GM10847 (cell line): ENCODE data around the gene GPR150.

Experiments
- POLR2A ChIP-seq: IDR thresholded peaks from 2 replicates; pipeline ENCODE4 v1.6.1; 2011; ENCODE audit not compliant: insufficient read length; ENCODE audit errors: extremely low read depth

The GPR150 gene

GRCh38 chr5:95619514-95620029 lies 315 bp upstream of the GPR150 start:
- no peak for TF ChIP-seq POLR2A

- TF ChIP-seq POLR2A = no peak
Observed at GRCh38 chr5:95620870-95621838, 1.3 kb downstream of the GPR150 start.

GRCh38 chr5:95621839-95622629 lies 2.1 kb downstream of the GPR150 start:
- TF ChIP-seq POLR2A = no peak

- TF ChIP-seq POLR2A = no peak
Observed at GRCh38 chr5:95623706-95624105, 3.8 kb downstream of the GPR150 start.

GRCh38 chr5:95624368-95624767 lies 4.5 kb downstream of the GPR150 start:
- TF ChIP-seq POLR2A = no peak

DNA sequence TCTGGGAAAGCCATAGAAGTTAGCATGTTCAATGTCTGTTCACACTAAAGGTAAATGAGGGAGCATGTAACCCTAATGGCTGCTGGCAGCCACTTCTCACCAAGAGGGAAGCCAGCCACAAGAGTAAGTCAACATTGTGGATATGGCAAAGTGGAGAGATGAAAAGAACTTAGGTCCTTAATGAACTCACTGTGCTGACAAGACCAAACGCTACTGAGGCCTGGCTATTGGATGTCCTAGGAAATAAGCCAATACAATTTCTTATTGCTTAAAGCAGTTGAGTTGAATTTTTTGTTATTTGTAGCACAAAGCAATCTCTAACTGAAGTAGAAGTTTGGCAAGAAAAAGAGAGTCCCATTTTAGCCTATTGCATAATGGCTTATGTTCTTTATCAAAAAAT lies 6.8 kb downstream of the GPR150 start:
- TF ChIP-seq POLR2A = no peak

- TF ChIP-seq POLR2A = no peak
Observed at GRCh38 chr5:95627971-95628810, 8.3 kb downstream of the GPR150 start.

DNA sequence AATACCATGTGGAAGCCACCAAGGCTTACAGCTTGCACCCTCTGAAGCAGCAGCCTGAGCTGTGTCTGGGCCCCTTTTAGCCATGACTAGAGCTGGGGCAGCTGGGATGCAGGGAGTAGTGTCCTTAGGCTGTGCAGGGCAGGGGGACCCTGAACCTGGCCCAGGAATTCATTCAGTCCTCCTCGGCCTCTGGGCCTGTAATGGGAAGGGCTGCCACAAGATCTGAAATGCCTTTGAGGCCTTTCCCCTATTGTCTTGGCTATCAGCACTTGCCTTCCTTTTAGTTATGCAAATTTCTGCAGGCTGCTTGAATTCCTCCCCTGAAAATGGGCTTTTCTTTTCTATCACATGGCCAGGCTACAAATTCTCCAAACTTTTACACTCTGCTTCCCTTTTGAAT lies 9.0 kb downstream of the GPR150 start:
- no peak for TF ChIP-seq POLR2A

DNA sequence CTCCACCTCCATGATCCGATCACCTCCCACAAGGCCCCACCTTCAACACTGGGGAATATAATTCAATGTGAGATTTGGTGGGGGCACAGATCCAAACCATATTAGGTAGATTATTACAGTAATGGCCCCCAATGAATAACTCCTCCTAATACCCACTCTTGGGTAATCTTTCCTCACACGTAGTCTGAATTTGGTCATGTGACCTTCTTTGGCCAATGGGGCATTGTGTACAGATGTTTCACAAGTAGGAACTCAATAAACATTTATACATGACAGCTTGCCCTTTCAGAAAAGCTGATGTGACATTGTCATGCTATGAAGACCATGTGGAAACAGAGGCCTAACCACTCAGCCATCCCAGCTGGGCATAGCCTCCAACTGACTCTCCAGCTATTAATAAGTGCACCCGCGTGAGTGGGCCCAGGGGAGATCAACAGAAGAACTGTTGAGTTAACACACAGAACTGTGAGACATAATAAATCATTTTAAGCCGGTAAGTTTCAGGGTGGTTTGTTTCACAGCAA lies 10.6 kb downstream of the GPR150 start:
- no peak for TF ChIP-seq POLR2A

GRCh38 chr5:95631255-95631958 lies 11.5 kb downstream of the GPR150 start:
- no peak for TF ChIP-seq POLR2A

GRCh38 chr5:95631991-95632675 lies 12.2 kb downstream of the GPR150 start:
- no peak for TF ChIP-seq POLR2A

GRCh38 chr5:95633671-95634070 lies 13.8 kb downstream of the GPR150 start:
- no peak for TF ChIP-seq POLR2A

GRCh38 chr5:95634081-95634480 lies 14.2 kb downstream of the GPR150 start:
- no peak for TF ChIP-seq POLR2A
